Epithelial cell of proximal tubule (primary cell): Measurements from ENCODE around the gene TSEN34. TPM values are rescaled to one million over a fixed set of nuclear protein-coding genes. Genes with fewer than 3 reads are reported as not detected.

ENCODE experiments used
- DNase-seq: peaks from one replicate; pipeline ENCODE4 v3.0.0-alpha.2; 2011; ENCODE audit warnings: low read depth
- H3K4me3 ChIP-seq: 2 replicates; pipeline ENCODE4 v1.5.1; 2011; ENCODE audit warnings: low read depth, mild to moderate bottlenecking, low read length
- CTCF ChIP-seq: conservative IDR thresholded peaks from 2 replicates; pipeline ENCODE4 v1.5.1; 2012; ENCODE audit warnings: low read depth, mild to moderate bottlenecking, low read length
- total RNA-seq: library from RNA; depleted of rRNA; stranded (reverse); fragments of >200 nt; gene quantifications from 2 replicates; pipeline ENCODE4 v1.2.3, GENCODE V29; 2015

Gene TSEN34
- total RNA-seq, 1 donor from 2014 or later: 174 TPM

- no peak for DNase-seq
Measured at GRCh38 chr19:54196536-54196935, 5.4 kb downstream of the TSEN34 start.

GRCh38 chr19:54197121-54197520, 6.0 kb downstream of the TSEN34 start:
- no peak for DNase-seq
- TF ChIP-seq CTCF: no peak
- no peak overlapping the region for H3K4me3 ChIP-seq

More at GRCh38 chr19:54196536-54196935, 5.4 kb downstream of the TSEN34 start:
- no peak overlapping the region for H3K4me3 ChIP-seq
- TF ChIP-seq CTCF: no peak

GRCh38 chr19:54199401-54199800, 8.3 kb downstream of the TSEN34 start:
- H3K4me3 ChIP-seq: no peak overlapping the region
- DNase-seq: no peak
- no peak for TF ChIP-seq CTCF

GRCh38 chr19:54201172-54201701, 10.1 kb downstream of the TSEN34 start:
- peak overlapping the region; percentile 79 for H3K4me3 ChIP-seq
- DNase-seq: no peak
- no peak for TF ChIP-seq CTCF

- H3K4me3 ChIP-seq: peak overlapping the region; percentile 79
Measured at GRCh38 chr19:54201980-54202379, 10.9 kb downstream of the TSEN34 start.

GRCh38 chr19:54203151-54203611, 12.1 kb downstream of the TSEN34 start:
- no peak for DNase-seq
- no peak for TF ChIP-seq CTCF
- H3K4me3 ChIP-seq: peak overlapping the region; percentile 79

More at GRCh38 chr19:54201980-54202379, 10.9 kb downstream of the TSEN34 start:
- DNase-seq: no peak
- TF ChIP-seq CTCF: no peak
